GM18526 (cell line): ENCODE results near the gene SLC27A4.

ENCODE experiments used
- POLR2A ChIP-seq: IDR thresholded peaks from 3 replicates; pipeline ENCODE4 v1.6.1; 2011; ENCODE audit not compliant: insufficient read length; ENCODE audit errors: extremely low read depth

Gene SLC27A4

GRCh38 chr9:128339761-128340690 is at the start of gene SLC27A4:
Gene SLC27A4, plus strand, starts transcription at chr9:128340527. Its CDS starts 2,606 bp downstream, at chr9:128343133.
- peak; percentile 57 for TF ChIP-seq POLR2A

DNA sequence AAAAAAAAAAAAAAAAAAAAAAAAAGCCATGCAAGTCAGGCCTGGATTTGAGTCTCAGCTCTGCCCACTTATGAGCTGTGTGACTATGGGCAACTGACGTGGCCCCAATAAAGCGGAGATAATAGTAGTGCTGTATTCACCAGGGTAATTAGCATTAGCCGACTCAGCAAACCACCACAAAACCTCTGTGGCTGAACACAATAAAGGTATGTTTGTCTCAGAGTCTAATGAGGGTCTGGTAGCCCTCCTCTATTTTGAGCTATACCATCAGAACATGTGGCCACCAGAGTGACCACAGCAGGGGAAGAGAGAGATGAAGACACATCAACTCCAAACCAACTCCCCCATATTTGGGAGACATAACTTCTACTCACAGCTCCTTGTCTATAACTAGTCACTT is 48.3 kb upstream of the SLC27A4 start:
- TF ChIP-seq POLR2A, result no peak

DNA sequence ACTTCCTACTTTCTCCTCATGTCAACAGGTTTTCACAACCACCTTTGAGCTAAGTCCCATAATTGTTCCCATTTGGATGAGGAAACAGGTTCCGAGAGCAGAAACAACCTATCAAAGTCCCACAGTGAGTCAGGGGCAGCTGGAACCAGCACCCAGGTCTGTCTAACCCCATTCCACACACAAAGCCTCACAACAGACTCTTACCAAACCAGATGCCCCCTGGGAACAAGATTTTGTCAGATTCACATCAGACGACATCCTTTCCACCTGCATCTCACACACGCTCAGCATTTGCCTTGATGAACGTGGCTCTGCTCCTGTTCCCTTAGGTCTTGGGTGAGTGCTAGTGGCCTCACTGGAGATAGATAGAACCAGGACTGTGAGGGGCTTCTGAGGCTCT is 47.2 kb upstream of the SLC27A4 start:
- no peak for TF ChIP-seq POLR2A

GRCh38 chr9:128294142-128294541 is 46.2 kb upstream of the SLC27A4 start:
- TF ChIP-seq POLR2A, result no peak

DNA sequence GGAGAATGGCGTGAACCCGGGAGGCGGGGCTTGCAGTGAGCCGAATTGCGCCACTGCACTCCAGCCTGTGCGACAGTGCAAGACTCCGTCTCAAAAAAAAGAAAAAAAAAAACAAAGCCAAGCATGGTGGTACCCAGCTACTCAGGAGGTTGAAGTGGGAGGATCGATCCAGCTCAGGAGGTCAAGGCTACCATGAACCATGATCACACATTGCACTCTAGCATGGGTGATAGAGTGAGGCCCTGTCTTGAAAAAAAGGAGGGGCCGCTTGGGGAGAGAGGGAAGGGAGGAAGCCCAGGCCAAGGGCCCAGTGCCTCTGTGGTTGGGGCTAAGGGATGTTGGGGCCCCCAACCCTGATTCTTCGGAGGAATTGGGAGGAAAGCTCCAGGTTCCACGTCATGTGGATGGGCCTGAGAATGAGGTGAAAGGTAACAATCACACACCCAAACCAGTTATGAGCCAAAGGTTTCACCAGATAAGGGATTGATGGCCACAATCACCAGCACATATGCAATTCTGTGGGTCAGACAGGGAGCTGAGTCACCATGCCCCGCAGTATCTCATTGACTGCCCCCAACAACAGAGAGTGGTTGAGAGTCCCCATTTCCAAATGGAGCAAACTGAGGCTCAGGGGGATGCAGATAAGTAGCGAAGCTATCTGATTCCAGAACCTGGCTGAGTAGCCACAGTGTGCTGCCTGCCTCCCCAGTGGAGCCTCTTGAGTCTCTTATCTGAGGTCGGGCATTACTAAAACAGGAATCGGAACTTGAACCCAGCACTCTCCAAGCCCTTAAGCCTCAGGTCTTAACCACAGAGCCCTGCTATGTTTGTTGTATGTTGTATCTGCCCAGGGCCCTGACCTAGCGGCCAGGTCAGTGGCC is 43.7 kb upstream of the SLC27A4 start:
- TF ChIP-seq POLR2A, result no peak

GRCh38 chr9:128297221-128297773 is 43.0 kb upstream of the SLC27A4 start:
- no peak for TF ChIP-seq POLR2A

- TF ChIP-seq POLR2A, result no peak
Measured at GRCh38 chr9:128298535-128299482, 41.5 kb upstream of the SLC27A4 start.

DNA sequence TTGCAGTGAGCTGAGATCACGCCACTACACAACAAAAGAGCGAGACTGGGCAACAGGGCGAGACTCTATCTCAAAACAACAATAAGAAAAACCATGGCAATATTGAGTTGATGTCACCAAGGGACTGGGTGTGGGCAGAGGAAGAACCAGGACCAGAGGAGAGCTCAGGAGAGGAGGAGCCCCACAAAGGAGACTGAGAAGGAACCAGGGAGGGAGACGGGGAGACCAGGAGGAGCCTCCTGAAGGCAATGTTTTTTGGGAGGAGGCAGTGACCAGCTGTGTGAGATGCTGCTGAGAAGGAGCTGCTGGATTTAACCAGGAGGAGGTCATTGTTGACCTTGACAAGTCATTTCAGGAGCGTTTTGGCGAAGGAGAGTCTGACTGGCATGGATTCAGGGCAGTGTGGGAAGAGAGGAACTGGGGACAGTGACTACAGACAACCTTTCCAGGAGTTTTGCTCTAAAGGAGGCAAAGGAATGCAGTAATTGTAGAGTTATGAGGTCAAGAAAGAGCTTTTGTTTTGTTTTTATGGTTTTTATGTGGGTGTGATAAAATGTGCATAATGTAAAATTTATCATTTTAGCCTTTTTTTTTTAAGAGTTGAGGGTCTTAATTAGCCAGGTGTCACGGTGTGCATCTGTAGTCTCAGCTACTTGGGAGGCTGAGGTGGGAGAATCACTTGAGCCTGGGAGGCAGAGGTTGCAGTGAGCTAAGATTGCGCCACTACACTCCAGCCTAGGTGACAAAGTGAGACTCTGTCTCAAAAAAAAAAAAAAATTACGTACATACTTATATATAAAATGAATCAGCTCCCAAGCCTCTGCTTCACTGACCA is 36.0 kb upstream of the SLC27A4 start:
- TF ChIP-seq POLR2A, result no peak

- no peak for TF ChIP-seq POLR2A
Measured at GRCh38 chr9:128304971-128305288, 35.4 kb upstream of the SLC27A4 start.

DNA sequence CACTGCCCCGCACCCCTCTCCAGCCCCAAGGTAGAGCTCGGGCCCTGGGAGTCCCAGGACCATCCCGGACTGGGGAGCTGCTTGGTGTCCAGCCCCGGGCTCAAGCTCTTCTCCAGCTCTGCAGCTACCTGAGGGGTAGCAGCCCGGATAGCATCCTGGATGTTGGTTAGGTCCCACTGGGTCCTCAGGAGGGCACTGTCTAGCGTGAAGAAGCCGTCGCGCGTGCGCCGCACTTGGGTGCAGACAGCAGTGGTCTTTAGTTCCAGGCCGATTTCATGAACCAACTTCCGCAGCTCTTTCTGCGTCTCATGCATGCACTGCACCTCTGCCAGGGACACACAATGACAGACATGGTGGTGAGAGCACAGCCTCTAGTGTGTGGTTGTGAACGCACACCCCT is 30.8 kb upstream of the SLC27A4 start:
- no peak for TF ChIP-seq POLR2A

DNA sequence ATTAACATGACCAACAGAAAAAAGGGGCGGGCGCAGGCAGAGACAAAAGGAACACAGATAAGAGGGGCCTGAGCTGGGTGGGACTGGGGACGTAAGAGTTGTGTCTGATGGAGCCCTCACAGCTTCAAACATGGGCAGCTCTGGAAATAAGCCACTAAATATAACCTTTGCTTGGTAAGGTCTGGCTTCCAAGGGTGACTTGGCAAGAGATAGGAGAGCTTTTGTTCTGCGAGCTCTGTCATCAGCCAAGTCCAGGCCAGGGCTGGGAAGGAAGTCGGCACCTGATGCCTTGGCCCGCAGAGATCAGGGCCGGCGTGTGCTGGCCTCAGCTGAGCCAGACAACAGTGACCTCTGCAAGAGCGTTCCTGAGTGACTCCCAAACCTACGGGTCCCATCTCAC is 29.9 kb upstream of the SLC27A4 start:
- TF ChIP-seq POLR2A, result no peak

- TF ChIP-seq POLR2A, result no peak
Measured at GRCh38 chr9:128314697-128315096, 25.6 kb upstream of the SLC27A4 start.

- TF ChIP-seq POLR2A, result no peak
Measured at GRCh38 chr9:128316421-128316820, 23.9 kb upstream of the SLC27A4 start.

DNA sequence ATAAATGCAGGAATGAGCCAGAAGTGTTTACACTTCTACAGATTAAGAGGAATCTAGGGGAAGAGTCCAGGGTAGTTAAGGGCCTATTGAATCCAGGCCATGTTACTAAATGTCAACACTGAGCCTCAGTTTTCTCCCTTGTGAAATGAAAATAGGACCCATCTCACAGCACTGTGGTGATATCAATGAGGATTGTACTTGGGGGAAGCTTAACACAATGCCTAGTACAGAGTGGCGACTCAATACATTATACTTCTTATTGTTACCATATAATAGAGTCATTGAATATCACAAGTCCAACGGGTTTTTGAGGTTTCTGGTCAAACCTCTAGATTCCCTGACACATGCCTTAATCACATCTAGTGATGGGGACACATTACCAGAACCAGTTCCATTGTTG is 22.7 kb upstream of the SLC27A4 start:
- no peak for TF ChIP-seq POLR2A
